Body of pancreas (tissue), 4 donors: ENCODE data around the gene SESTD1.

ENCODE experiments used
- POLR2A ChIP-seq, 3 donors: fragments of 450-650 bp; IDR thresholded peaks; one replicate each; pipeline ENCODE4 v1.6.1; 2016; ENCODE audit warnings: antibody characterized with exemption in 3 of 3, mild to moderate bottlenecking in 2 of 3
- TF ChIP-seq, protein P1 (sequence below), 7 experiments: fragments of 450-650 bp in 4 of 7; fragments of 200-600 bp in 3 of 7; sonication (generic) in 3 of 7; IDR thresholded peaks; one replicate each; pipeline ENCODE4 v1.5.1; 2016 to 2019; ENCODE audit warnings: antibody characterized with exemption in 7 of 7

DNA sequence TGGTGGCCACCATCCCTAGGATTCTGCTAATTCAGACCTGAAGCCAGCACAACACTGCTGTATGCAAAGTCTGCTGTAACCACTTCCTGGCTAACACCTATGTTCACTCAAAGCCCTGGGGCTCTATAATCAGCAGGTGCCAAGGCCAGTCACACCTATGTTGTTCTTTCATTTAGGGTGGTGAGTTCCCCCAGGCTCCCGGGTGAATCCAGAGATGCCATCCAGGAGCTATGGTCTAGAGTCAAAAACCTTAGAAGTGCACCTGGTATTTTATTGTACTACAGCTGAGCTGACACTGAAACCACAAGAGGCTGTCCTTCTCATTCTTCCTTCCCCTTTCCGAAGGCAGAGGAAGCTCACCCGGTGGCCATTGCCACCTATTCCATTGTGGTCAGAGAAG, 168.5 kb downstream of the SESTD1 start:
- TF ChIP-seq, protein P1, sequence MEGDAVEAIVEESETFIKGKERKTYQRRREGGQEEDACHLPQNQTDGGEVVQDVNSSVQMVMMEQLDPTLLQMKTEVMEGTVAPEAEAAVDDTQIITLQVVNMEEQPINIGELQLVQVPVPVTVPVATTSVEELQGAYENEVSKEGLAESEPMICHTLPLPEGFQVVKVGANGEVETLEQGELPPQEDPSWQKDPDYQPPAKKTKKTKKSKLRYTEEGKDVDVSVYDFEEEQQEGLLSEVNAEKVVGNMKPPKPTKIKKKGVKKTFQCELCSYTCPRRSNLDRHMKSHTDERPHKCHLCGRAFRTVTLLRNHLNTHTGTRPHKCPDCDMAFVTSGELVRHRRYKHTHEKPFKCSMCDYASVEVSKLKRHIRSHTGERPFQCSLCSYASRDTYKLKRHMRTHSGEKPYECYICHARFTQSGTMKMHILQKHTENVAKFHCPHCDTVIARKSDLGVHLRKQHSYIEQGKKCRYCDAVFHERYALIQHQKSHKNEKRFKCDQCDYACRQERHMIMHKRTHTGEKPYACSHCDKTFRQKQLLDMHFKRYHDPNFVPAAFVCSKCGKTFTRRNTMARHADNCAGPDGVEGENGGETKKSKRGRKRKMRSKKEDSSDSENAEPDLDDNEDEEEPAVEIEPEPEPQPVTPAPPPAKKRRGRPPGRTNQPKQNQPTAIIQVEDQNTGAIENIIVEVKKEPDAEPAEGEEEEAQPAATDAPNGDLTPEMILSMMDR (IDR thresholded peaks at IDR 0.05) = no peak
- TF ChIP-seq POLR2A (IDR thresholded peaks at IDR 0.05) = no peak
